ENCODE data around the gene ACOT11.
"Not testable (repeated sequence)": the region's sequence is repeated elsewhere in the genome, so short reads cannot be mapped to it uniquely, and the experiment has no call there.

The ACOT11 gene

GRCh38 chr1:54547601-54548388 lies at the start of gene ACOT11:
Gene ACOT11 (plus strand): TSS chr1:54548228. CDS start chr1:54548310, 82 bp downstream.
- DNase-seq = no peak
- peak; percentile 44 for ATAC-seq

- no peak for ATAC-seq
- no peak for DNase-seq
Measured at GRCh38 chr1:54498383-54499096, 49.5 kb upstream of the ACOT11 start.

- no peak for DNase-seq
Measured at GRCh38 chr1:54499097-54499359, 49.0 kb upstream of the ACOT11 start.

GRCh38 chr1:54499360-54500106 lies 48.5 kb upstream of the ACOT11 start:
- DNase-seq = peak; percentile 35
- ATAC-seq = peak; percentile 37

More at GRCh38 chr1:54499097-54499359, 49.0 kb upstream of the ACOT11 start:
- peak; percentile 36 for ATAC-seq

- ATAC-seq = no peak
- no peak for DNase-seq
Measured at GRCh38 chr1:54500107-54500431, 48.0 kb upstream of the ACOT11 start.

GRCh38 chr1:54501849-54502248 lies 46.2 kb upstream of the ACOT11 start:
- no peak for DNase-seq
- no peak for ATAC-seq

- ATAC-seq = no peak
Measured at GRCh38 chr1:54502342-54502741, 45.7 kb upstream of the ACOT11 start.

GRCh38 chr1:54506594-54506993 lies 41.4 kb upstream of the ACOT11 start:
- peak; percentile 59 for ATAC-seq
- DNase-seq = no peak

More at GRCh38 chr1:54502342-54502741, 45.7 kb upstream of the ACOT11 start:
- DNase-seq = no peak

GRCh38 chr1:54507033-54507870 lies 40.8 kb upstream of the ACOT11 start:
- DNase-seq = no peak
- no peak for ATAC-seq

GRCh38 chr1:54510715-54511270 lies 37.2 kb upstream of the ACOT11 start:
- no peak for ATAC-seq
- DNase-seq = no peak

GRCh38 chr1:54513921-54514580 lies 34.0 kb upstream of the ACOT11 start:
- not testable (repeated sequence) for ATAC-seq, DNase-seq

GRCh38 chr1:54516249-54516920 lies 31.6 kb upstream of the ACOT11 start:
- ATAC-seq = no peak
- DNase-seq = no peak

GRCh38 chr1:54517496-54517895 lies 30.5 kb upstream of the ACOT11 start:
- DNase-seq = no peak
- ATAC-seq = no peak

GRCh38 chr1:54518489-54518888 lies 29.5 kb upstream of the ACOT11 start:
- ATAC-seq (no peak), DNase-seq (no peak)

- no peak for DNase-seq
- ATAC-seq = no peak
Measured at GRCh38 chr1:54519709-54520108, 28.3 kb upstream of the ACOT11 start.

- ATAC-seq = no peak
- DNase-seq = no peak
Measured at GRCh38 chr1:54520631-54521321, 27.3 kb upstream of the ACOT11 start.

GRCh38 chr1:54526565-54526964 lies 21.5 kb upstream of the ACOT11 start:
- DNase-seq, ATAC-seq: not testable (repeated sequence)

- ATAC-seq (no peak), DNase-seq (no peak)
Measured at GRCh38 chr1:54528613-54529012, 19.4 kb upstream of the ACOT11 start.

GRCh38 chr1:54532033-54532432 lies 16.0 kb upstream of the ACOT11 start:
- no peak for ATAC-seq
- DNase-seq = no peak

GRCh38 chr1:54536656-54537055 lies 11.4 kb upstream of the ACOT11 start:
- ATAC-seq, DNase-seq: not testable (repeated sequence)
